ENCODE measurements around the gene ZNF692.
"Not testable (repeated sequence)": the region's sequence is repeated elsewhere in the genome, so short reads cannot be mapped to it uniquely, and the experiment has no call there.

The ZNF692 gene

DNA sequence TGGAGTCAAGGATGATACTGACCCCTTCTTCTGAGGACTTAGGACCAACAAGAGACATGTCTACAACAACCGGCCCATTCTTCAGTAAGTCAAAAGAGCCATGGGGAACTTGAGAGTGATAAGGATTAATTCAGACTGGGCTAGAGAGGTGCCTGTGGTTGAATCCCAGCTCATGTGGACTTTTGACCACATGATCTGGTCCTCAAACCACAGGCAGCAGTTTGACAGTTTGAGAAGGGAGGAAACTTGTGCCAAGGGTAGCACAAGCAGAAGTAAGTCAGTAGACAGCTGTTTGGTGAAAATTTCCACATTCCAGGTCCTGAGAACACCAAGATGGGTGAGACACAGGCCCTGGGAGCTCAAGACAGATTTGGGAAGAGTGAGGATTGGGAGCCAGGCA, 53.0 kb downstream of the ZNF692 start:
- DNase-seq = no peak

DNA sequence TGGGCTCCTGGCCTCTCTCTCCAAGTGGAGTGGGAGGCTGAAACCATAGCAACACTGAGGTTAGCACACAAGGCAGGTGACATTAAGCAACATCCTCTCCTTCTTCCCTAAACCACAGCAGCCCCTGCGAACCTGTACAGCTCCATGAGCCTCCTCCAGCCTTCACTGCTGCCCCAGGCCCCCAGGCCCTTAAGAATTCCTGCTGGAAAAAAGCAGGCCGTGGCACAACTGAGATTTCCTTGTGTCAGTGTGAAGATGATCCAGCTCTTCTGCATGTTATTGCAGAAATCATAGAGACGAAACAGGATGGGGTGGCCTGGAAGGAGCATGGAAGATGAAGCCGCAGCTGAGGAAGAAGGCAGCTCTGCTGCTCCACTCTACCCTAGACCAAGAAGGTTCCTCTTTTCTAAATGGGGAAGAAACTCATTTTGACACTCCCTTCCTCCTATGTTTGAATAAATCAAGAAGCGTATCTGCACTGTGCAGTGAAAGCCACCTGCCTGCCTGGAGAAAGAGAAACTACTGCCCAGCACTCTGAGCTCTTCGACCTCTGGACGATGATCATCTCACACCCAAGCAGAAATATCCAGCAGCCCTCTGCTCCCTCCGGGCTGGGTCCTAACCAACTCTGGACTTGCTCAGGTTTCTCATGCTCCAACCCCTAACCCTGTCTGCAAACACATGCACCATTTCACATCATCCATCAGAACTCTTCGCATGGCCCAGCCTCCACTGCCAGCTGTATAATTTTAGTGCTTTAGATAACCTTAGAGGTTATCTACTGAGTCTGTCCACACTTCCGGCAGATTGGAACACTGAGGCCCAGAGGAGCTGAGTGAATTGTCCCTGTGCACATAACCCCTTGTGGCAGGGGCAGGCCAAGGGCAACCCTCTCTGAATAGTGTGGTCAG, 53.9 kb downstream of the ZNF692 start:
- DNase-seq = no peak

DNA sequence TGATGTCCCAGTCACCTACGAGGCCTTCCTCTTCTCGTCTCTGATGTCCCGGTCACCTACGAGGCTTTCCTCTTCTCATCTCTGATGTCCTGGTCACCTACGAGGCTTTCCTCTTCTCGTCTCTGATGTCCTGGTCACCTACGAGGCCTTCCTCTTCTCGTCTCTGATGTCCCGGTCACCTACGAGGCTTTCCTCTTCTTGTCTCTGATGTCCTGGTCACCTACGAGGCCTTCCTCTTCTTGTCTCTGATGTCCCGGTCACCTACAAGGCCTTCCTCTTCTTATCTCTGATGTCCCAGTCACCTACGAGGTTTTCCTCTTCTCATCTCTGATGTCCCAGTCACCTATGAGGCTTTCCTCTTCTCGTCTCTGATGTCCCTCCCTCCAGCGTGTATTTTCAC, 55.4 kb downstream of the ZNF692 start:
- DNase-seq = not testable (repeated sequence)

DNA sequence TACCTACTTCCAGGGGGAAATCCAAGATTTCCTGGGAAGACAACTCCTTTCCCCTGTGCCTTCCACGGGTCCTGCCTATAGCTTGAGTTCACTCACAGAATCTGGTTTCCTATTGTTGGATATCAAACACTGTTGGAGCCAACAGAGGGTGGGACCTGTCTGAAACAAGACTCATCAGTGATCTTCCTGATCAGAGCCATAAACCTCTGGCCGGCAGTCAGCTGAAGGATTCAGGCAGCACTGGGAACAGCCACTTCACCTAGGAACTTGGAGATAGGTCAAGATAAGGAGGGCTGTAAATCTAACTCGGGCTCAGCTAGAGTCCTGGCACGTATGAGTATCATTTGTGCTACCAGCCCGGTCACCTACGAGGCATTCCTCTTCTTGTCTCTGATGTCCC, 56.4 kb downstream of the ZNF692 start:
- no peak for DNase-seq

DNA sequence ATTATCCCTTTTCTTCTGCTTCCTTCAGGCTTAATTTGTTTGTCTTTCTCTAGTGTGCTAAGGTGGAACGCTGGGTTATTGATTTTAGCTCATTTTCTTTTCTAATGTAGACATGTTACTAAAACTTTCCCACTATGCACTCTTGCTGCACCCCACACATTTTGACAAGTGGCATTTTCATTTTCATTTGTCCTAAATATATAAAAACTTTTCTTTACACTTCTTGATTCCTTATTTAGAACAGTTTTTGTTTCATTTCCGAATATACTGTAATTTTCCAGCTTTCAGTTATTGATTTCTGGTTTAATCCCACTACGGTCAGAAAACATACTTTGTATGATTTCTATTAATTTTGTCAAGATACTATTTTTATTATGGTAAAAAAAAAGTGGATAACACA, 58.4 kb downstream of the ZNF692 start:
- no peak for DNase-seq
